OCI-LY7 (cell line): Measurements from ENCODE around the gene AGBL4.

Source experiments
- CTCF ChIP-seq: fragments of 200-600 bp; sonication (generic); conservative IDR thresholded peaks from 2 replicates; pipeline ENCODE4 v1.5.1; 2014; ENCODE audit warnings: mild to moderate bottlenecking, antibody characterized with exemption, low read length, moderate library complexity, mixed read lengths
- EZH2phosphoT487 ChIP-seq: fragments of 200-600 bp; sonication (generic); IDR thresholded peaks from 2 replicates; pipeline ENCODE4 v1.6.1; 2018; ENCODE audit warnings: low read depth, borderline replicate concordance, mild to moderate bottlenecking, mixed run types, antibody characterized with exemption, low read length, moderate library complexity, mixed read lengths

GRCh38 chr1:48889615-48890014, 1134.1 kb downstream of the AGBL4 start:
- no peak for TF ChIP-seq CTCF
- no peak for TF ChIP-seq EZH2phosphoT487
